Hepatocyte (in vitro differentiated cells): ENCODE data around the gene ART4. TPM values are rescaled to one million over a fixed set of nuclear protein-coding genes. Genes with fewer than 3 reads are reported as not detected.

Source experiments
- DNase-seq: peaks from one replicate; pipeline ENCODE4 v3.0.0-alpha.2; 2016; ENCODE audit warnings: low spot score
- H2AFZ ChIP-seq: fragments of 200-600 bp; sonication (generic); 2 replicates; pipeline ENCODE4 v1.6.0; 2016; ENCODE audit warnings: antibody characterized with exemption, mild to moderate bottlenecking
- H3K27ac ChIP-seq: fragments of 200-600 bp; sonication (generic); 2 replicates; pipeline ENCODE4 v1.5.1; 2016; ENCODE audit warnings: mild to moderate bottlenecking
- H3K27me3 ChIP-seq: fragments of 200-600 bp; sonication (generic); 2 replicates; pipeline ENCODE4 v1.6.1; 2016
- H3K36me3 ChIP-seq: fragments of 200-600 bp; sonication (generic); replicated peaks from 2 replicates; pipeline ENCODE4 v1.5.1; 2016; ENCODE audit warnings: low read depth; ENCODE audit not compliant: insufficient read depth
- H3K4me1 ChIP-seq: fragments of 200-600 bp; sonication (generic); 2 replicates; pipeline ENCODE4 v1.5.1; 2016; ENCODE audit warnings: mild to moderate bottlenecking, moderate library complexity; ENCODE audit not compliant: insufficient read depth
- H3K4me2 ChIP-seq: fragments of 200-600 bp; sonication (generic); 2 replicates; pipeline ENCODE4 v1.6.0; 2016
- H3K4me3 ChIP-seq: fragments of 200-600 bp; sonication (generic); 2 replicates; pipeline ENCODE4 v1.5.1; 2016; ENCODE audit warnings: mild to moderate bottlenecking
- H3K79me2 ChIP-seq: fragments of 200-600 bp; sonication (generic); 2 replicates; pipeline ENCODE4 v1.6.0; 2017; ENCODE audit warnings: mild to moderate bottlenecking
- H3K9me2 ChIP-seq: fragments of 200-600 bp; sonication (generic); replicated peaks from 2 replicates; pipeline ENCODE4 v1.6.0; 2017; ENCODE audit warnings: mild to moderate bottlenecking; ENCODE audit not compliant: insufficient read depth
- H3K9me3 ChIP-seq: fragments of 200-600 bp; sonication (generic); 2 replicates; pipeline ENCODE4 v1.5.1; 2016; ENCODE audit warnings: low read depth, mild to moderate bottlenecking
- H4K20me1 ChIP-seq: fragments of 200-600 bp; sonication (generic); 2 replicates; pipeline ENCODE4 v1.6.0; 2016; ENCODE audit warnings: mild to moderate bottlenecking; ENCODE audit not compliant: insufficient read depth, poor library complexity, severe bottlenecking
- CTCF ChIP-seq: fragments of 200-600 bp; sonication (generic); IDR thresholded peaks from 2 replicates; pipeline ENCODE4 v1.5.1; 2016; ENCODE audit warnings: antibody characterized with exemption, mild to moderate bottlenecking; ENCODE audit not compliant: poor library complexity
- EZH2 ChIP-seq: fragments of 200-600 bp; sonication (generic); IDR thresholded peaks from 2 replicates; pipeline ENCODE4 v1.6.1; 2016; ENCODE audit warnings: antibody characterized with exemption, mild to moderate bottlenecking, borderline replicate concordance
- EZH2phosphoT487 ChIP-seq: fragments of 200-600 bp; sonication (generic); IDR thresholded peaks from one replicate; pipeline ENCODE4 v1.6.1; 2018; ENCODE audit warnings: antibody characterized with exemption, mild to moderate bottlenecking, low read depth, moderate library complexity; ENCODE audit not compliant: unreplicated experiment, severe bottlenecking
- WGBS: methylation state at CpG from one replicate; pipeline ENCODE4 v1.1.6; 2016; ENCODE audit warnings: low lambda C conversion rate; ENCODE audit errors: missing lambda C conversion rate; 5-methylcytosine and 5-hydroxymethylcytosine counted together
- polyA plus RNA-seq: library from polyadenylated mRNA; unstranded; fragments of >200 nt; fragmentation: Nextera tagmentation; extraction: Ambion mirVana; gene quantifications from 2 replicates; pipeline ENCODE4 v1.2.1, GENCODE V29; 2016
- total RNA-seq: library from RNA; depleted of rRNA; stranded (reverse); fragments of >200 nt; gene quantifications from 2 replicates; pipeline ENCODE4 v1.2.3, GENCODE V29; 2014

Gene ART4
- total and polyA plus RNA-seq, 2 experiments from 2014 or later, result 4.9 to 7.3 TPM

DNA sequence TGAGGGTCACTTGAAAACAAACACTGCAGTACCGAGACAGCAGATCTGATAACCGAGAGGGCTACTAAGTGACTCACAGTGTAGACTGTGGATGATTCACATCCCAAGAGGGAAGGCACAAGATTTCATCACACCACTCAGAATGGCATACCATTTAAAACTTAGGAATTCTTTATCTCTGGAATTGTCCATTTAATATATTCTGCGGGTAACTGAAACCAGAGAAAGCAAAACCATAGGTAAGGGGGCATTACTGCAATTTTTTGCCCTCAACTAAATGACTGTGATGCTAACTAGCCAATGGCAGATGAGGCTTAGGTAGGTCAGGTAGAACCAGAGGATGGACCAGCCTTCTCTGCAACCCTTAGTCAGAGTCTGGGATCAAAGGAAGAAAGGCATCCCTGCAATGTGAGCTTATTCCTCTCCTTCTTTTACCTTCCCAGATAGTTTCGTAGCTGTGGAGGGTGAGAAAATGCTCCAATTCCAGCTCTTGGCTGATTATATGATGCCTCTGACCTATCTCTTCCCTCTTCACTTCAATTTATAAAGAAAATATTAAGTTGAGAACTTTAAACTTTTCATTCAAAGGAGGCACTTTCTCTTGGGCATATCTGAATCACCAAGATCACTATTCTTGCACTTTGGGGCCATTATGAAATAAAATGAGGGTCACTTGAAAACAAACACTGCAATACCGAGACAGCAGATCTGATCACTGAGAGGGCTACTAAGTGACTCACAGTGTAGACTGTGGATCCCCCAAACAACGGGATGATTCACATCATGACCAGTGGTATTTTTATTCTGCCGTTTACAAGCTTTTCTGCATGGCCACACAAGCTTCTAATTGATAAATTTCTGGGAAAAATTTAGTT lies 6.8 kb downstream of the ART4 start:
- H4K20me1 ChIP-seq, result no peaks in the 10 kb centered on the region
- no peaks in the 10 kb centered on the region for H3K9me2 ChIP-seq
- WGBS, result 50% methylated on average over 7 of the region's 7 CpGs
- H3K4me2 ChIP-seq, result peak overlapping the region; percentile 62
- H2AFZ ChIP-seq, result no peak overlapping the region
- no peaks in the 10 kb centered on the region for H3K79me2 ChIP-seq
- H3K9me3 ChIP-seq, result no peaks in the 10 kb centered on the region
- H3K4me3 ChIP-seq, result no peak overlapping the region
- H3K27me3 ChIP-seq, result no peaks in the 10 kb centered on the region
- DNase-seq, result peak; percentile 68
- TF ChIP-seq EZH2phosphoT487, result no peak
- no peak for TF ChIP-seq CTCF
- TF ChIP-seq EZH2, result no peak
- H3K36me3 ChIP-seq, result no peaks in the 10 kb centered on the region
- H3K27ac ChIP-seq, result peak overlapping the region; percentile 66
- peaks cover 13% of the 10 kb centered on the region for H3K4me1 ChIP-seq

DNA sequence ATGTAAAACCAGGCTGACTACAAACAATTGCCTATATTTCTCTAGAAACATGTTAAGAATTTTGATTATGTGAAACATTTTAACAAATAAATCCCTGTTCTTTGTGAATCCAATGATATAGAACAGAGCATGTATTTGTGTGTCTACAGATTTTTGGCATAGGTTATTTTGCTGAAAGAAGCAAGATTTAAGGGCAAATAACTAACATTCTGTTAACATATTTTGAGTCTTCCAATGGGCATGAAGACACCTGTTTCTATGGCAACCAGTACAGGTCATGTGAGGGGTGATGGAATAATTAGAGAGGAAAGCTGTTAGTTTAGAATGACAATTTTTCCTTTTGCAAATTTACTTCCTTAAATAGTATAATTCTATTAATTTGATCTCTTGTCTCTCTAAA lies 8.8 kb downstream of the ART4 start:
- peak overlapping the region; percentile 19 for H3K4me2 ChIP-seq
- TF ChIP-seq CTCF (no peak), EZH2 (no peak), EZH2phosphoT487 (no peak)
- no peak overlapping the region for H3K4me3 ChIP-seq
- peak overlapping the region; percentile 10 for H3K27ac ChIP-seq
- no peak for DNase-seq
- H4K20me1 ChIP-seq, result no peaks in the 10 kb centered on the region
- H3K27me3 ChIP-seq, result no peaks in the 10 kb centered on the region
- no peaks in the 10 kb centered on the region for H3K4me1 ChIP-seq
- H3K9me2 ChIP-seq, result no peaks in the 10 kb centered on the region
- no peaks in the 10 kb centered on the region for H3K9me3 ChIP-seq
- no peak overlapping the region for H2AFZ ChIP-seq
- H3K36me3 ChIP-seq, result no peaks in the 10 kb centered on the region
- no peaks in the 10 kb centered on the region for H3K79me2 ChIP-seq

GRCh38 chr12:14833952-14834351 lies 9.4 kb downstream of the ART4 start:
- DNase-seq, result no peak
- Histone ChIP-seq H3K4me2 (peak overlapping the region; percentile 6), H3K9me2 (no peaks in the 10 kb centered on the region), H4K20me1 (no peaks in the 10 kb centered on the region), H3K27me3 (no peaks in the 10 kb centered on the region), H2AFZ (no peak overlapping the region), H3K27ac (peak overlapping the region; percentile 4), H3K9me3 (no peaks in the 10 kb centered on the region), H3K79me2 (no peaks in the 10 kb centered on the region), H3K36me3 (no peaks in the 10 kb centered on the region), H3K4me1 (no peaks in the 10 kb centered on the region), H3K4me3 (no peak overlapping the region)
- WGBS, result 44% methylated on average over 1 of the region's 1 CpG
- TF ChIP-seq CTCF (no peak), EZH2phosphoT487 (no peak), EZH2 (no peak)
